ENCODE measurements around the gene ITPR1.

GRCh38 chr3:4501437-4501836 lies 8.3 kb downstream of the ITPR1 start:
- TF ChIP-seq CTCF (conservative IDR thresholded peaks at IDR 0.05; ENCODE audit: low read depth in 2 of 2), result no peak
- TF ChIP-seq CREB1 (CRISPR knock-in tag; IDR thresholded peaks at IDR 0.05; ENCODE audit: low read depth), result no peak
- TF ChIP-seq JUNB (IDR thresholded peaks at IDR 0.05; ENCODE audit: unreplicated experiment), result no peak
- no peak for TF ChIP-seq EZH2 (IDR thresholded peaks at IDR 0.05; ENCODE audit: low read depth, unreplicated experiment)
- no peak for TF ChIP-seq REST (IDR thresholded peaks at IDR 0.05; ENCODE audit: unreplicated experiment)
- TF ChIP-seq POLR2AphosphoS5 (IDR thresholded peaks at IDR 0.05; ENCODE audit: low read depth), result no peak
- TF ChIP-seq EZH2phosphoT487 (IDR thresholded peaks at IDR 0.05; ENCODE audit: unreplicated experiment), result no peak
- no peak for TF ChIP-seq ETS1 (IDR thresholded peaks at IDR 0.05)
- no peak for TF ChIP-seq ZNF114 (CRISPR knock-in tag; IDR thresholded peaks at IDR 0.05)
- no peak for TF ChIP-seq STAT1 (IDR thresholded peaks at IDR 0.05; ENCODE audit: unreplicated experiment)
- no peak for TF ChIP-seq NANOG (IDR thresholded peaks at IDR 0.05; ENCODE audit: borderline replicate concordance)

Data from GM23338 (cell line).